OCI-LY7 (cell line): Measurements from ENCODE around the gene PLEKHH2. TPM values are rescaled to one million over a fixed set of nuclear protein-coding genes. Genes with fewer than 3 reads are reported as not detected.
"Not testable (repeated sequence)": the region's sequence is repeated elsewhere in the genome, so short reads cannot be mapped to it uniquely, and the experiment has no call there.

Experiments used
- BruUV-seq: library from RNA; stranded (reverse); fragments of 400-500 nt; replicated peaks from 2 replicates; lab custom pipeline; 2021; lab: Mats Ljungman, UMichigan
- CTCF ChIA-PET: fragments of 300-600 bp; sonication (Branson Sonifier 250); formaldehyde crosslinking; loops from one replicate; lab custom pipeline; 2022; ENCODE audit warnings: antibody characterized with exemption; ENCODE audit not compliant: unreplicated experiment; lab: Charles Lee
- POLR2A ChIA-PET: fragments of 300-600 bp; sonication (Branson Sonifier 250); formaldehyde crosslinking; loops from one replicate; lab custom pipeline; 2022; ENCODE audit warnings: antibody characterized with exemption; lab: Charles Lee
- DNase-seq: peaks from one replicate; pipeline ENCODE4 v3.0.0-alpha.2; 2015; ENCODE audit warnings: low spot score
- H2AFZ ChIP-seq: fragments of 200-600 bp; sonication (generic), shearing (Covaris generic); 2 replicates; pipeline ENCODE4 v1.6.1; 2014; ENCODE audit warnings: mild to moderate bottlenecking, antibody characterized with exemption, low read length, moderate library complexity
- H3K27ac ChIP-seq: fragments of 200-600 bp; sonication (generic); 2 replicates; pipeline ENCODE4 v1.5.1; 2014; ENCODE audit warnings: mixed run types, low read depth, mild to moderate bottlenecking, moderate library complexity, low read length, inconsistent platforms; ENCODE audit not compliant: poor library complexity, severe bottlenecking
- H3K36me3 ChIP-seq: fragments of 200-600 bp; sonication (generic); 2 replicates; pipeline ENCODE4 v1.6.1; 2014; ENCODE audit warnings: mild to moderate bottlenecking, antibody characterized with exemption, low read length, moderate library complexity, mixed read lengths; ENCODE audit not compliant: insufficient read depth
- H3K4me1 ChIP-seq: fragments of 200-600 bp; sonication (generic); 2 replicates; pipeline ENCODE4 v1.5.1; 2014; ENCODE audit warnings: mild to moderate bottlenecking, low read length; ENCODE audit not compliant: insufficient read depth, poor library complexity, severe bottlenecking
- H3K4me2 ChIP-seq: fragments of 200-600 bp; sonication (generic); 2 replicates; pipeline ENCODE4 v1.6.1; 2014; ENCODE audit warnings: mild to moderate bottlenecking, low read length
- H3K4me3 ChIP-seq: fragments of 200-600 bp; sonication (generic); 2 replicates; pipeline ENCODE4 v1.5.1; 2014; ENCODE audit warnings: mild to moderate bottlenecking, low read depth, low read length; ENCODE audit not compliant: poor library complexity, severe bottlenecking
- H3K79me2 ChIP-seq: fragments of 200-600 bp; sonication (generic); 2 replicates; pipeline ENCODE4 v1.6.1; 2016; ENCODE audit warnings: low read depth, mild to moderate bottlenecking, low read length, moderate library complexity, mixed read lengths; ENCODE audit not compliant: insufficient read depth
- H3K9me2 ChIP-seq: fragments of 200-600 bp; sonication (generic); 2 replicates; pipeline ENCODE4 v1.6.1; 2016; ENCODE audit warnings: mild to moderate bottlenecking, low read length, mixed read lengths; ENCODE audit not compliant: insufficient read depth
- H3K9me3 ChIP-seq: fragments of 200-600 bp; sonication (generic); 2 replicates; pipeline ENCODE4 v1.6.1; 2014; ENCODE audit warnings: mild to moderate bottlenecking, mixed run types, low read length, mixed read lengths
- H4K20me1 ChIP-seq: fragments of 200-600 bp; sonication (generic); 2 replicates; pipeline ENCODE4 v1.6.1; 2014; ENCODE audit warnings: mild to moderate bottlenecking, antibody characterized with exemption, low read length, moderate library complexity, mixed read lengths; ENCODE audit not compliant: insufficient read depth
- EZH2phosphoT487 ChIP-seq: fragments of 200-600 bp; sonication (generic); IDR thresholded peaks from 2 replicates; pipeline ENCODE4 v1.6.1; 2018; ENCODE audit warnings: low read depth, borderline replicate concordance, mild to moderate bottlenecking, mixed run types, antibody characterized with exemption, low read length, moderate library complexity, mixed read lengths
- intact Hi-C: fragments of 100-400 bp; cut with micrococcal nuclease; formaldehyde crosslinking; loops from one replicate; pipeline ENCODE4 v1.10.0; 2022; ENCODE audit not compliant: unreplicated experiment
- total RNA-seq, 2 experiments: library from RNA; depleted of rRNA in 1 of 2; stranded (reverse); fragments of >200 nt in 1 of 2; shearing (Covaris generic) in 1 of 2; gene quantifications; 2 replicates each; pipeline ENCODE4 v1.2.3, GENCODE V29; 2014 to 2022
- TF ChIP-seq, protein P1 (sequence below): fragments of 200-600 bp; sonication (generic); conservative IDR thresholded peaks from 2 replicates; pipeline ENCODE4 v1.5.1; 2014; ENCODE audit warnings: mild to moderate bottlenecking, antibody characterized with exemption, low read length, moderate library complexity, mixed read lengths

The PLEKHH2 gene
- total RNA-seq, 2 experiments from 2014 or later: 1.5 to 2.6 TPM

DNA sequence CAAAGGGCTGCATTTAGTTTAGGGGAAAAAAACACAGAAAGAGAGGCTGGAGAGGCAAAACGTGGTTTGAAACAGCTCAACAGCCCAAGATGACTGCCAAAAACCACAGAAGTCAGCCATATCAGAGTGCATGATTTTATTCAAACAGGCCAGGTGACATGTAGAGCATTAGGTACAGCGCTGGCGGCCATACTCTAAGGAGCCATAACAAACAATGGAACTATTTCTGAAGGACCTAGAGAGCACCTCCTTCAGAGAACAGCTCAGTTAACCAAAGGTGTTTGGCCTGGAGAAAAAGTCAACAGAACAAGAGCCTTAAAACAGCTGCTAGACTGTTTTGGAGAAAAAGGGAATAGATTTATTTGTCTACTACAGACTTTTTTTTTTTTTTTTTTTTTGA lies 43.8 kb upstream of the PLEKHH2 start:
- CTCF ChIA-PET: no interaction called here
- no peak for DNase-seq
- BruUV-seq: no TSS peak
- H2AFZ ChIP-seq: no peak overlapping the region
- no peaks in the 10 kb centered on the region for H4K20me1 ChIP-seq
- H3K4me2 ChIP-seq: no peak overlapping the region
- peaks cover 40% of the 10 kb centered on the region for H3K36me3 ChIP-seq
- no peaks in the 10 kb centered on the region for H3K9me2 ChIP-seq
- peaks cover 18% of the 10 kb centered on the region for H3K79me2 ChIP-seq
- H3K4me1 ChIP-seq: peaks cover 12% of the 10 kb centered on the region
- POLR2A ChIA-PET: interaction anchor here (0.7 to 1.5 kb wide), 4 partner anchors 16 to 80 kb away, joined by 3 to 7 read pairs (median 4); no protein-coding TSS in a partner anchor
- intact Hi-C loops: no loop called here
- H3K9me3 ChIP-seq: no peaks in the 10 kb centered on the region; the same call in 1 of the 2 replicates
- TF ChIP-seq, protein P1, sequence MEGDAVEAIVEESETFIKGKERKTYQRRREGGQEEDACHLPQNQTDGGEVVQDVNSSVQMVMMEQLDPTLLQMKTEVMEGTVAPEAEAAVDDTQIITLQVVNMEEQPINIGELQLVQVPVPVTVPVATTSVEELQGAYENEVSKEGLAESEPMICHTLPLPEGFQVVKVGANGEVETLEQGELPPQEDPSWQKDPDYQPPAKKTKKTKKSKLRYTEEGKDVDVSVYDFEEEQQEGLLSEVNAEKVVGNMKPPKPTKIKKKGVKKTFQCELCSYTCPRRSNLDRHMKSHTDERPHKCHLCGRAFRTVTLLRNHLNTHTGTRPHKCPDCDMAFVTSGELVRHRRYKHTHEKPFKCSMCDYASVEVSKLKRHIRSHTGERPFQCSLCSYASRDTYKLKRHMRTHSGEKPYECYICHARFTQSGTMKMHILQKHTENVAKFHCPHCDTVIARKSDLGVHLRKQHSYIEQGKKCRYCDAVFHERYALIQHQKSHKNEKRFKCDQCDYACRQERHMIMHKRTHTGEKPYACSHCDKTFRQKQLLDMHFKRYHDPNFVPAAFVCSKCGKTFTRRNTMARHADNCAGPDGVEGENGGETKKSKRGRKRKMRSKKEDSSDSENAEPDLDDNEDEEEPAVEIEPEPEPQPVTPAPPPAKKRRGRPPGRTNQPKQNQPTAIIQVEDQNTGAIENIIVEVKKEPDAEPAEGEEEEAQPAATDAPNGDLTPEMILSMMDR: no peak
- H3K27ac ChIP-seq: no peak overlapping the region
- no peak overlapping the region for H3K4me3 ChIP-seq

DNA sequence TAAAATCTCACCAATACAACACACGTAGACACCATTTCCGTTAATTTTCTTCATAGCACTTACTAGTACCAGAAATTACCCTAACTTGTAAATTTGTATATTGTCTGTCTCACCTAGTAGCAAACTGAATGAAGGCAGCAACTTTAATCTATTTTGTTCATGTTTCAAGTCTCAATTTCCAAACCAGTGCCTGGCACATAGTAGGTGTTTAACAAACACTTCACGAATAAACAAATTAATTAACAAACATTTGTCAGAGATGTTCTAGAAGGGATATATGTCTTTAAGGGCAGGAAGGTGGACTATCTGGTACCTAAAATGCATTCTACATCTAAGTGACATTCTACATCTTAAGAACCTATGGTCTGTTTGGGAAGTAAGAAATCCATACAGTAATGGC lies 42.2 kb upstream of the PLEKHH2 start:
- Histone ChIP-seq H3K4me2 (peak overlapping the region; percentile 83), H3K4me1 (peaks cover 12% of the 10 kb centered on the region), H3K27ac (no peak overlapping the region), H3K79me2 (peaks cover 18% of the 10 kb centered on the region), H3K9me2 (no peaks in the 10 kb centered on the region), H3K9me3 (no peaks in the 10 kb centered on the region), H3K4me3 (peak overlapping the region; percentile 92), H3K36me3 (peaks cover 24% of the 10 kb centered on the region), H2AFZ (peak overlapping the region; percentile 89; the same call in 1 of the 2 replicates), H4K20me1 (no peaks in the 10 kb centered on the region)
- POLR2A ChIA-PET: interaction anchor here (1.2 kb wide), 1 partner anchor 15 kb away, joined by 4 read pairs; no protein-coding TSS in a partner anchor
- TSS peak; percentile 78 for BruUV-seq
- DNase-seq: no peak
- TF ChIP-seq, protein P1: no peak
- TF ChIP-seq EZH2phosphoT487: no peak
- intact Hi-C loops: no loop called here
- CTCF ChIA-PET: no interaction called here

DNA sequence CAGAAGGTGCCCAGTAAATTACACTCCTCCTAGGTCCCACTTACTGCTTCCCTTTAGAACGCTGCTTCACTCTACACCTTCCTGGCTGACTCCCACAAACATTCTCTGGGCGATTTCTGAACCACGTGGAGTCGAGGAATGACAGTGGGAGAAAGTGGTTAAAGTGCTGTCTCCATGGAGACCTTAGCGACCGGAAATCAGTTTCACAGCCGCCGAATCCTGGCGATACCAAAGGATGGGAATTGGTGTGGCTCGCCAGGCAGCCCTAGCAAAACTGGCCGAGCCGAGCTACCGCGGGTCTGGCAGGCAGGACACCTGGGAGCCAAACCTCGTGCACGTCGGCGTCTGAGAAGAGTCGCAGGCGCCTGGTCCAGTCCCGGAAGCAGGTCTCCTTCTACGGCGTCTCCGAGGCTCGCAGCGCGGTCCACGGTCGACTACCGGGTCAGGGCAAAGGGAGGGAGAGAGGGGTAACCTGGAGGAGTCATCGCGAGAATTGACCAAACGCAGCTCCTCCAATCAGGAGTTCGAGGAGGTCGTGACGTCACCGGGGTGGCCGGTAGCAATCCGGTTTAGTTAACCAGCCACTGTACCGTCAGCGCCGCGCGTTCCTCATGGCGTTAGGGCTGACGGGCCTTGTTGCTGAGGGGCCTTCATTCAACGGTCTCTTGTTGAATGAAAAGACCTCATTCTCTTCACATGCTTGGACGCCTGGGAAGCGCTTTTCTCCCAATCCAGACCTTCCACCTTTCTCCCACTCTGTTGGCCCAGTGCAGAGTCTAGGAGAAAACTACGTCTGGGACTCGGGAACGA lies 41.3 kb upstream of the PLEKHH2 start, which contains the start of gene THADA:
Gene THADA, minus strand, starts transcription at position 436 of the 810 bp plus-strand sequence. CDS start 3,646 bp downstream, outside the sequence.
- Histone ChIP-seq H3K9me2 (no peaks in the 10 kb centered on the region), H3K36me3 (peaks cover 15% of the 10 kb centered on the region), H3K79me2 (peaks cover 18% of the 10 kb centered on the region), H3K9me3 (no peaks in the 10 kb centered on the region), H4K20me1 (no peaks in the 10 kb centered on the region), H3K4me1 (peaks cover 12% of the 10 kb centered on the region), H2AFZ (peak within 1 kb of the TSS; percentile 89), H3K27ac (peak within 1 kb of the TSS; percentile 45), H3K4me2 (peak within 1 kb of the TSS; percentile 83), H3K4me3 (peak within 1 kb of the TSS; percentile 92)
- BruUV-seq: no TSS peak
- TF ChIP-seq EZH2phosphoT487: no peak
- TF ChIP-seq, protein P1: no peak
- peak; percentile 99 for DNase-seq
- ChIA-PET POLR2A (interaction anchor here (0.7 to 1.2 kb wide), 6 partner anchors 9 to 766 kb away, joined by 3 to 5 read pairs (median 3); partner anchors contain the start of genes CAMKMT, PLEKHH2 and PREPL), CTCF (no interaction called here)
- intact Hi-C loops: no loop called here

DNA sequence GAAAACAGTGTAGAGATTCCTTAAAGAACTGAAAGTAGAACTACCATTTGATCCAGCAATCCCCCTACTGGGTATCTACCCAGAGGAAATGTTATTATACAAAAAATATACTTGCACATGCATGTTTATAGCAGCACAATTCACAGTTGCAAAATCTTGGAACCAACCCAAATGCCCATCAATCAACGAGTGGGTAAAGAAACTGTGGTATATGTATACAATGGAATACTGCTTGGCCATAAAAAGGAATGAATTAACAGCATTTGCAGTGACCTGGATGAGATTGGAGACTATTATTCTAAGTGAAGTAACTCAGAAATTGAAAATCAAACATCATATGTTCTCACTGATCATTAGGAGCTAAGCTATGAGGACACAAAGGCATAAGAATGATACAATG lies 36.5 kb upstream of the PLEKHH2 start:
- DNase-seq, H3K79me2 ChIP-seq, H3K4me1 ChIP-seq, H3K9me3 ChIP-seq, H3K4me3 ChIP-seq, H4K20me1 ChIP-seq, CTCF ChIA-PET, H3K27ac ChIP-seq, BruUV-seq, POLR2A ChIA-PET, intact Hi-C loops, H3K4me2 ChIP-seq, H2AFZ ChIP-seq, H3K9me2 ChIP-seq, H3K36me3 ChIP-seq: not testable (repeated sequence)
